ENCODE results near the gene MX1. TPM values are rescaled to one million over a fixed set of nuclear protein-coding genes. Genes with fewer than 3 reads are reported as not detected.

The MX1 gene
- total RNA-seq, 1 experiment from 2014 or later: 2.0 TPM

DNA sequence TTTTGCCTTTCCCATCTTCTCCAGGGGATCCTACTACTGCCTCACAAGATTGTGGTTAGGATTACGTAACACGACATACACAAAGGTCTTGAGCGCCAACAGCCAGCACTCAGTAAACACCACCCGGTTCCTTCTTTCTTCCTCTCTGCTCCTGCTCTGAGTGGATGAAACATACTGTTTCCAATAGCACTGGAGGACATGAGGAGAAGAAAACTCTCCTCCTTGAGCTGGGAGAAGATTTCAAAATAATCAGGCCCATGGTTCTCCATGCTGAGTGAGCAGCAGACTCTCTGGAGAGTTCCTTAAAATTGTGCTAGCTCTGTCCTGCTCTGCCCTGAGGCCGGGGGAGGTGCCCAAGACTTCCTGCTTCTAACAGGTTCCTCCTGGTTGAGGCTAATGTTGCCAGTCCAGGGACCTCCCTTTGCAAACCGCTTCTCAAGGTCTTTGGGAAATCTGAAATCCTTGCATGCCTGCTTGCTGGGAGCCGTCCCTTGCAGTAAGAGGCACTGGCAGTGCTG, 29.4 kb upstream of the MX1 start:
- no peaks in the 10 kb centered on the region for H3K9me2 ChIP-seq (ENCODE audit: insufficient read depth)
- ChIA-PET POLR2A (no interaction called here), RAD21 (ENCODE audit: low non-redundant PET in 1 of 2, low total read pairs in 2 of 2, uncharacterized antibody in 2 of 2, unreplicated experiment in 2 of 2) (no interaction called here), CTCF (no interaction called here)
- H3K36me3 ChIP-seq (ENCODE audit: control insufficient read depth in 1 of 2, insufficient read depth in 2 of 2, low read length in 2 of 2): no peaks in the 10 kb centered on the region
- TF ChIP-seq SP1 (IDR thresholded peaks at IDR 0.05; ENCODE audit: low read depth) (no peak), CEBPB (IDR thresholded peaks at IDR 0.05; ENCODE audit: low read depth) (no peak), RAD21 (IDR thresholded peaks at IDR 0.05; ENCODE audit: low read depth) (no peak), EZH2phosphoT487 (IDR thresholded peaks at IDR 0.05; ENCODE audit: borderline replicate concordance) (no peak), POLR2AphosphoS5 (IDR thresholded peaks at IDR 0.05; ENCODE audit: low read depth, low read length) (no peak), YY1 (IDR thresholded peaks at IDR 0.05; ENCODE audit: extremely low read depth, insufficient replicate concordance, low read depth, low read length) (no peak), FOSL1 (IDR thresholded peaks at IDR 0.05; ENCODE audit: low read depth) (no peak), SRF (IDR thresholded peaks at IDR 0.05; ENCODE audit: low read depth) (no peak)
- TF ChIP-seq, protein P1, sequence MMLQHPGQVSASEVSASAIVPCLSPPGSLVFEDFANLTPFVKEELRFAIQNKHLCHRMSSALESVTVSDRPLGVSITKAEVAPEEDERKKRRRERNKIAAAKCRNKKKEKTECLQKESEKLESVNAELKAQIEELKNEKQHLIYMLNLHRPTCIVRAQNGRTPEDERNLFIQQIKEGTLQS (IDR thresholded peaks at IDR 0.05): no peak
- no peak overlapping the region for H3K4me2 ChIP-seq (ENCODE audit: low read length)
- H3K4me1 ChIP-seq (ENCODE audit: control insufficient read depth in 1 of 2, insufficient read depth in 2 of 2, low read length in 2 of 2): no peaks in the 10 kb centered on the region
- no peak overlapping the region for H3K9ac ChIP-seq (ENCODE audit: low read length)
- intact Hi-C loops (cut with micrococcal nuclease): no loop called here
- BruUV-seq (replicated peaks): no TSS peak
- no peak for DNase-seq (ENCODE audit: low read depth, low spot score)
- no peaks in the 10 kb centered on the region for H3K79me2 ChIP-seq (ENCODE audit: insufficient read depth, low read length)
- H3K4me3 ChIP-seq (replicated peaks in 1 of 2; ENCODE audit: low read depth in 1 of 2, low read length in 2 of 2): no peak overlapping the region
- no peaks in the 10 kb centered on the region for H3K9me3 ChIP-seq (ENCODE audit: control insufficient read depth in 1 of 2, insufficient read depth in 1 of 2, low read depth in 1 of 2, low read length in 2 of 2)
- ATAC-seq: no peak
- no peaks in the 10 kb centered on the region for H4K20me1 ChIP-seq (ENCODE audit: insufficient read depth)
- peaks cover 62% of the 10 kb centered on the region for H3K27me3 ChIP-seq (ENCODE audit: insufficient read depth, low read length)
- no peak overlapping the region for H2AFZ ChIP-seq (ENCODE audit: low read depth, low read length, poor library complexity, severe bottlenecking)
- H3K27ac ChIP-seq (ENCODE audit: low read depth, low read length): no peak overlapping the region

DNA sequence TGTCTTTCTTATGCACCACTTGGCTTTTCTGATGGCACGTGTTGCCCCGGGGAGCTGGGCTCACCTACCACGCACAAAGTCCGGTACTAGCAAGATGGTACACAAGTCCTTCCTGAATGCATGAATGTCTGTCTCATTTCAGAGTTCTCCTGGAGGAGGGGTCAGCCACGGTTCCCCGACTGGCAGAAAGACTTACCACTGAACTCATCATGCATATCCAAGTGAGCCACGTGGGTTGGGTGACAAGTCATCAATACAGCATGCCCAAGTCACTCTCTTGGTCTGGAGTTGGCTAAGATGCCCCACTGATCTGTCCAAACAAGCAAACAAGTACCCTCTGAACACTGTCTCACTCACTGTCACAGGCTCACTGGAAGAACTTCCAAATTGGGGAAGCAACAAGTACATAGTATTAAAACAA, 28.6 kb upstream of the MX1 start:
- DNase-seq (ENCODE audit: low read depth, low spot score): no peak
- ChIA-PET RAD21 (ENCODE audit: low non-redundant PET in 1 of 2, low total read pairs in 2 of 2, uncharacterized antibody in 2 of 2, unreplicated experiment in 2 of 2) (no interaction called here), CTCF (no interaction called here), POLR2A (no interaction called here)
- intact Hi-C loops (cut with micrococcal nuclease): no loop called here
- Histone ChIP-seq H3K79me2 (ENCODE audit: insufficient read depth, low read length) (no peaks in the 10 kb centered on the region), H4K20me1 (ENCODE audit: insufficient read depth) (no peaks in the 10 kb centered on the region), H3K9me3 (ENCODE audit: control insufficient read depth in 1 of 2, insufficient read depth in 1 of 2, low read depth in 1 of 2, low read length in 2 of 2) (no peaks in the 10 kb centered on the region), H3K4me1 (ENCODE audit: control insufficient read depth in 1 of 2, insufficient read depth in 2 of 2, low read length in 2 of 2) (no peaks in the 10 kb centered on the region), H3K4me3 (replicated peaks in 1 of 2; ENCODE audit: low read depth in 1 of 2, low read length in 2 of 2) (no peak overlapping the region), H3K27me3 (ENCODE audit: insufficient read depth, low read length) (peaks cover 67% of the 10 kb centered on the region), H3K4me2 (ENCODE audit: low read length) (no peak overlapping the region), H3K36me3 (ENCODE audit: control insufficient read depth in 1 of 2, insufficient read depth in 2 of 2, low read length in 2 of 2) (no peaks in the 10 kb centered on the region), H3K9me2 (ENCODE audit: insufficient read depth) (no peaks in the 10 kb centered on the region), H3K9ac (ENCODE audit: low read length) (no peak overlapping the region), H2AFZ (ENCODE audit: low read depth, low read length, poor library complexity, severe bottlenecking) (no peak overlapping the region), H3K27ac (ENCODE audit: low read depth, low read length) (no peak overlapping the region)
- no peak for ATAC-seq
- BruUV-seq (replicated peaks): no TSS peak
- no peak for TF ChIP-seq SP1 (IDR thresholded peaks at IDR 0.05; ENCODE audit: low read depth)
- no peak for TF ChIP-seq CEBPB (IDR thresholded peaks at IDR 0.05; ENCODE audit: low read depth)
- no peak for TF ChIP-seq SRF (IDR thresholded peaks at IDR 0.05; ENCODE audit: low read depth)
- TF ChIP-seq ELF1 (IDR thresholded peaks at IDR 0.05; ENCODE audit: borderline replicate concordance, low read depth): no peak
- no peak for TF ChIP-seq SIN3A (IDR thresholded peaks at IDR 0.05; ENCODE audit: low read depth)
- no peak for TF ChIP-seq CTCF (IDR thresholded peaks at IDR 0.05 in 2 of 3, conservative IDR thresholded peaks at IDR 0.05 in 1 of 3; ENCODE audit: borderline replicate concordance in 1 of 3, insufficient read depth in 1 of 3, low read depth in 2 of 3, low read length in 2 of 3)
- TF ChIP-seq JUND (IDR thresholded peaks at IDR 0.05): no peak
- TF ChIP-seq POLR2A (IDR thresholded peaks at IDR 0.05; ENCODE audit: borderline replicate concordance, extremely low read depth, insufficient read depth, insufficient read length): no peak
- no peak for TF ChIP-seq RAD21 (IDR thresholded peaks at IDR 0.05; ENCODE audit: low read depth)
- TF ChIP-seq POLR2AphosphoS5 (IDR thresholded peaks at IDR 0.05; ENCODE audit: low read depth, low read length): no peak
- TF ChIP-seq ZFX (IDR thresholded peaks at IDR 0.05): no peak
- TF ChIP-seq, protein P2, sequence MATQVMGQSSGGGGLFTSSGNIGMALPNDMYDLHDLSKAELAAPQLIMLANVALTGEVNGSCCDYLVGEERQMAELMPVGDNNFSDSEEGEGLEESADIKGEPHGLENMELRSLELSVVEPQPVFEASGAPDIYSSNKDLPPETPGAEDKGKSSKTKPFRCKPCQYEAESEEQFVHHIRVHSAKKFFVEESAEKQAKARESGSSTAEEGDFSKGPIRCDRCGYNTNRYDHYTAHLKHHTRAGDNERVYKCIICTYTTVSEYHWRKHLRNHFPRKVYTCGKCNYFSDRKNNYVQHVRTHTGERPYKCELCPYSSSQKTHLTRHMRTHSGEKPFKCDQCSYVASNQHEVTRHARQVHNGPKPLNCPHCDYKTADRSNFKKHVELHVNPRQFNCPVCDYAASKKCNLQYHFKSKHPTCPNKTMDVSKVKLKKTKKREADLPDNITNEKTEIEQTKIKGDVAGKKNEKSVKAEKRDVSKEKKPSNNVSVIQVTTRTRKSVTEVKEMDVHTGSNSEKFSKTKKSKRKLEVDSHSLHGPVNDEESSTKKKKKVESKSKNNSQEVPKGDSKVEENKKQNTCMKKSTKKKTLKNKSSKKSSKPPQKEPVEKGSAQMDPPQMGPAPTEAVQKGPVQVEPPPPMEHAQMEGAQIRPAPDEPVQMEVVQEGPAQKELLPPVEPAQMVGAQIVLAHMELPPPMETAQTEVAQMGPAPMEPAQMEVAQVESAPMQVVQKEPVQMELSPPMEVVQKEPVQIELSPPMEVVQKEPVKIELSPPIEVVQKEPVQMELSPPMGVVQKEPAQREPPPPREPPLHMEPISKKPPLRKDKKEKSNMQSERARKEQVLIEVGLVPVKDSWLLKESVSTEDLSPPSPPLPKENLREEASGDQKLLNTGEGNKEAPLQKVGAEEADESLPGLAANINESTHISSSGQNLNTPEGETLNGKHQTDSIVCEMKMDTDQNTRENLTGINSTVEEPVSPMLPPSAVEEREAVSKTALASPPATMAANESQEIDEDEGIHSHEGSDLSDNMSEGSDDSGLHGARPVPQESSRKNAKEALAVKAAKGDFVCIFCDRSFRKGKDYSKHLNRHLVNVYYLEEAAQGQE (IDR thresholded peaks at IDR 0.05; ENCODE audit: low read depth): no peak
- no peak for TF ChIP-seq EGR1 (IDR thresholded peaks at IDR 0.05; ENCODE audit: low read depth)
- TF ChIP-seq EZH2phosphoT487 (IDR thresholded peaks at IDR 0.05; ENCODE audit: borderline replicate concordance): no peak
